ENCODE data around the gene RGR. TPM values are rescaled to one million over a fixed set of nuclear protein-coding genes. Genes with fewer than 3 reads are reported as not detected.

Gene RGR
- total RNA-seq = not detected in 2 replicates

GRCh38 chr10:84244651-84245270, at the start of gene RGR:
Gene RGR (plus strand): TSS chr10:84245053. CDS start chr10:84245091, 38 bp downstream.

GRCh38 chr10:84225427-84226173, 19.3 kb upstream of the RGR start, which contains the start of gene LRIT2:
Gene LRIT2 (minus strand): TSS chr10:84225544. CDS start chr10:84225520, 24 bp downstream.

DNA sequence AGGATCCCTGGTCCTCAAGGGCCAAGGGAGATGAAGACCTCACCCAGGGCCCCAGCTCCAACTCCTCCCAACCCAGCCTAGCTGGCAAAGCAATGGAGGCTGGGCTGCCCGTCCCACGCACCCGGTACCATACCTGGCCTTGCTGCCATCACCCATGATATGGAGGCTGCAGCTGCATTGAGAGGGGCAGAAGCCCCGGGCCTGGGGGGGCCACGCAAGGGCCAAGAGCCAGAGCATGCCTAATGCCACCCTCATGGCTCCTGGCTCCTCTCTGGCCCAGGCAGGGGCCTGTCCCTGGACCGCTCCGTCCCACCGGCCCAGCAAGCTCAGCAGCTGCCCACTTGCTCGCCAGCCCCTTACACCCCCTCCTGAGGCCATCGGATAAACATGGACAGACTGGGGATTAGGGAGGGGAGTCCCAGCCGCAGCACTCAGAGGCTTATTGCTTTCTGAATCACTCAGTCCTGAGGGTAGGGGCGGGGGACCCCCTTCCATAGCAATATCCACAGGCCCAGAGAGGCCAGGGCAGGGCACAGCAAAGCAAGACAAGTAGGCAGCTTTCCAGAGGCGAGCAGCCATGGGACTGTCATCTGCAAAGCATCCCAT, 3.6 kb upstream of the RGR start, which contains the start of gene LRIT1:
TSS of gene LRIT1 (minus strand) at position 362 of the 606 bp plus-strand sequence. CDS start at position 255, 107 bp downstream.

Other genes starting within 250 kb of the RGR start
- gene GHITM, start 105.5 kb upstream of the RGR start, total RNA-seq = 202 and 218 TPM in 2 replicates
- gene GPR15LG, start 71.3 kb upstream of the RGR start, total RNA-seq = not detected in 2 replicates
- under 0.01 TPM in 2 replicates for gene CDHR1, start 50.5 kb upstream of the RGR start, total RNA-seq
- not detected in 2 replicates for gene LRIT2, start 19.5 kb upstream of the RGR start, total RNA-seq
- gene LRIT1, start 3.5 kb upstream of the RGR start, total RNA-seq = not detected in 2 replicates
- 15.4 and 20.2 TPM in 2 replicates for gene CCSER2, start 83.5 kb downstream of the RGR start, total RNA-seq

All from smooth muscle cell of bladder (primary cell).